ENCODE measurements around the gene SETD4. TPM values are rescaled to one million over a fixed set of nuclear protein-coding genes. Genes with fewer than 3 reads are reported as not detected.
A peak's percentile ranks its signal among the peaks of the same experiment; 100 is the strongest.

Gene SETD4
- total and polyA plus RNA-seq, 2 of the 13 experiments (the other 11 are each of a cell fraction or from before 2014, with no cell fraction given) = 7.1 to 14.4 TPM

- TF ChIP-seq MXD4 (CRISPR knock-in tag; IDR thresholded peaks at IDR 0.05) (peak; percentile 59), ZBTB43 (CRISPR knock-in tag; conservative IDR thresholded peaks at IDR 0.05) (peak; percentile 42; the same call in 1 of the 2 replicates), TCF7L2 (IDR thresholded peaks at IDR 0.05; ENCODE audit: low read depth, low read length) (no peak), JARID2 (CRISPR knock-in tag; IDR thresholded peaks at IDR 0.05; ENCODE audit: insufficient replicate concordance) (peak; percentile 82), GPBP1L1 (CRISPR knock-in tag; IDR thresholded peaks at IDR 0.05) (no peak), ZNF451 (CRISPR knock-in tag; IDR thresholded peaks at IDR 0.05) (no peak), MED13 (CRISPR knock-in tag; IDR thresholded peaks at IDR 0.05) (0 out of 2 replicates have a peak, but pooled peaks have one; percentile 39), ATF1 (CRISPR knock-in tag; IDR thresholded peaks at IDR 0.05) (no peak), JUN (CRISPR knock-in tag; IDR thresholded peaks at IDR 0.05) (0 out of 2 replicates have a peak, but pooled peaks have one; percentile 28), PCBP2 (optimal IDR thresholded peaks at IDR 0.05; ENCODE audit: low read depth, low read length, poor library complexity, severe bottlenecking) (no peak), SRF (IDR thresholded peaks at IDR 0.05; ENCODE audit: low read depth, low read length) (no peak), DNMT3B (CRISPR knock-in tag; conservative IDR thresholded peaks at IDR 0.05) (peak; percentile 41; the same call in 1 of the 2 replicates), ZFP37 (CRISPR knock-in tag; IDR thresholded peaks at IDR 0.05; ENCODE audit: borderline replicate concordance) (no peak), HMG20B (CRISPR knock-in tag; conservative IDR thresholded peaks at IDR 0.05) (no peak), MBD4 (IDR thresholded peaks at IDR 0.05; ENCODE audit: borderline replicate concordance, low read length) (no peak), PITX1 (CRISPR knock-in tag; IDR thresholded peaks at IDR 0.05) (peak; percentile 53; the same call in 1 of the 2 replicates), JUNB (CRISPR knock-in tag; IDR thresholded peaks at IDR 0.05; ENCODE audit: borderline replicate concordance) (no peak), TERF1 (CRISPR knock-in tag; IDR thresholded peaks at IDR 0.05) (no peak), SOX5 (CRISPR knock-in tag; IDR thresholded peaks at IDR 0.05; ENCODE audit: borderline replicate concordance) (no peak), TBL1XR1 (IDR thresholded peaks at IDR 0.05; ENCODE audit: borderline replicate concordance, low read length, partially characterized antibody) (no peak), ZNF230 (CRISPR knock-in tag; IDR thresholded peaks at IDR 0.05) (no peak), KAT7 (CRISPR knock-in tag; IDR thresholded peaks at IDR 0.05; ENCODE audit: borderline replicate concordance) (peak; percentile 56; the same call in 1 of the 2 replicates), ATM (IDR thresholded peaks at IDR 0.05; ENCODE audit: borderline replicate concordance) (no peak), MYC (CRISPR knock-in tag; IDR thresholded peaks at IDR 0.05; ENCODE audit: borderline replicate concordance) (peak; percentile 74; the same call in 1 of the 2 replicates), ZNF484 (CRISPR knock-in tag; IDR thresholded peaks at IDR 0.05; ENCODE audit: borderline replicate concordance, low read depth) (no peak), RCOR2 (CRISPR knock-in tag; IDR thresholded peaks at IDR 0.05) (no peak), TEAD3 (CRISPR knock-in tag; optimal IDR thresholded peaks at IDR 0.05; ENCODE audit: borderline replicate concordance) (no peak), REL (CRISPR knock-in tag; conservative IDR thresholded peaks at IDR 0.05) (no peak)
- TF ChIP-seq, protein P1, sequence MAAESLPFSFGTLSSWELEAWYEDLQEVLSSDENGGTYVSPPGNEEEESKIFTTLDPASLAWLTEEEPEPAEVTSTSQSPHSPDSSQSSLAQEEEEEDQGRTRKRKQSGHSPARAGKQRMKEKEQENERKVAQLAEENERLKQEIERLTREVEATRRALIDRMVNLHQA (CRISPR knock-in tag; IDR thresholded peaks at IDR 0.05) = no peak
These were observed at the start of gene SETD4 (continued) for GRCh38 chr21:36060159-36060921.

Measured in HepG2 (cell line).